Measurements from ENCODE around the gene SIPA1L3. TPM values are rescaled to one million over a fixed set of nuclear protein-coding genes. Genes with fewer than 3 reads are reported as not detected.

SIPA1L3 gene
- total and polyA plus RNA-seq, 9 of the 15 experiments (the other 6 are each of a cell fraction or from before 2014, with no cell fraction given) = 0.01 to 6.1 (median 2.5) TPM

DNA sequence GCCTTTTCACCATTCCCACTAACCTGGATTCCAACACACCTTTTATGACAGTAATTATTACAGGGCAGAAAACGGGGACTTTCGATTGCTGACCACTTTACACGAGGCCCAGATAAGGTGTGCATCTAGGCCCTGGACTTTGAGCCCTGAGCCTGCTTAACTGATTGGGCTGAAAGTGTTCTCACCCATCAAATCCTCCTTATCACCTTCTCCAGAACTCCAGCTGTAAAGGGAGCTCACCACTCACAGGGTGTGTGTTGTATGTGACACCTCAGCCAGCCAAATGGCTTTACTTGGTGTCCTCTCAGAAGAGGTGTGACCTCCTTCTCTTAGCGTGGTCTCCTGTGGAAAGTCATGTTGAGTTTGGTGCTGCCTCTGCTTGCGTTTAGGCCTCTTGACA lies 36.5 kb downstream of the SIPA1L3 start (continued):
- TF ChIP-seq GTF3C2 (IDR thresholded peaks at IDR 0.05; ENCODE audit: borderline replicate concordance, extremely low read depth, insufficient read length) (no peak), SMARCC2 (IDR thresholded peaks at IDR 0.05; ENCODE audit: low read depth) (no peak), KLF1 (tag; IDR thresholded peaks at IDR 0.05) (no peak), MCM7 (IDR thresholded peaks at IDR 0.05) (no peak), WHSC1 (IDR thresholded peaks at IDR 0.05; ENCODE audit: low read length) (no peak), CBX2 (IDR thresholded peaks at IDR 0.05; ENCODE audit: insufficient read depth, low read length, poor library complexity, severe bottlenecking) (no peak), REST (IDR thresholded peaks at IDR 0.05; ENCODE audit: borderline replicate concordance) (no peak), REST (CRISPR knock-in tag; IDR thresholded peaks at IDR 0.05; ENCODE audit: low read depth) (no peak), ZNF696 (CRISPR knock-in tag; conservative IDR thresholded peaks at IDR 0.05) (no peak), TEAD4 (IDR thresholded peaks at IDR 0.05; ENCODE audit: low read length) (peak; percentile 82), TEAD4 (CRISPR knock-in tag; IDR thresholded peaks at IDR 0.05; ENCODE audit: borderline replicate concordance) (no peak), PHTF2 (CRISPR knock-in tag; IDR thresholded peaks at IDR 0.05) (no peak), CHD1 (IDR thresholded peaks at IDR 0.05; ENCODE audit: low read length) (no peak)
- TF ChIP-seq, protein P1, sequence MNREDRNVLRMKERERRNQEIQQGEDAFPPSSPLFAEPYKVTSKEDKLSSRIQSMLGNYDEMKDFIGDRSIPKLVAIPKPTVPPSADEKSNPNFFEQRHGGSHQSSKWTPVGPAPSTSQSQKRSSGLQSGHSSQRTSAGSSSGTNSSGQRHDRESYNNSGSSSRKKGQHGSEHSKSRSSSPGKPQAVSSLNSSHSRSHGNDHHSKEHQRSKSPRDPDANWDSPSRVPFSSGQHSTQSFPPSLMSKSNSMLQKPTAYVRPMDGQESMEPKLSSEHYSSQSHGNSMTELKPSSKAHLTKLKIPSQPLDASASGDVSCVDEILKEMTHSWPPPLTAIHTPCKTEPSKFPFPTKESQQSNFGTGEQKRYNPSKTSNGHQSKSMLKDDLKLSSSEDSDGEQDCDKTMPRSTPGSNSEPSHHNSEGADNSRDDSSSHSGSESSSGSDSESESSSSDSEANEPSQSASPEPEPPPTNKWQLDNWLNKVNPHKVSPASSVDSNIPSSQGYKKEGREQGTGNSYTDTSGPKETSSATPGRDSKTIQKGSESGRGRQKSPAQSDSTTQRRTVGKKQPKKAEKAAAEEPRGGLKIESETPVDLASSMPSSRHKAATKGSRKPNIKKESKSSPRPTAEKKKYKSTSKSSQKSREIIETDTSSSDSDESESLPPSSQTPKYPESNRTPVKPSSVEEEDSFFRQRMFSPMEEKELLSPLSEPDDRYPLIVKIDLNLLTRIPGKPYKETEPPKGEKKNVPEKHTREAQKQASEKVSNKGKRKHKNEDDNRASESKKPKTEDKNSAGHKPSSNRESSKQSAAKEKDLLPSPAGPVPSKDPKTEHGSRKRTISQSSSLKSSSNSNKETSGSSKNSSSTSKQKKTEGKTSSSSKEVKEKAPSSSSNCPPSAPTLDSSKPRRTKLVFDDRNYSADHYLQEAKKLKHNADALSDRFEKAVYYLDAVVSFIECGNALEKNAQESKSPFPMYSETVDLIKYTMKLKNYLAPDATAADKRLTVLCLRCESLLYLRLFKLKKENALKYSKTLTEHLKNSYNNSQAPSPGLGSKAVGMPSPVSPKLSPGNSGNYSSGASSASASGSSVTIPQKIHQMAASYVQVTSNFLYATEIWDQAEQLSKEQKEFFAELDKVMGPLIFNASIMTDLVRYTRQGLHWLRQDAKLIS (CRISPR knock-in tag; IDR thresholded peaks at IDR 0.05) = no peak

All from K562 (cell line).